ENCODE data around the gene VAV2. TPM values are rescaled to one million over a fixed set of nuclear protein-coding genes. Genes with fewer than 3 reads are reported as not detected.

Gene VAV2
- total and polyA plus RNA-seq, 2 donors, result 9.8 to 13.7 TPM

DNA sequence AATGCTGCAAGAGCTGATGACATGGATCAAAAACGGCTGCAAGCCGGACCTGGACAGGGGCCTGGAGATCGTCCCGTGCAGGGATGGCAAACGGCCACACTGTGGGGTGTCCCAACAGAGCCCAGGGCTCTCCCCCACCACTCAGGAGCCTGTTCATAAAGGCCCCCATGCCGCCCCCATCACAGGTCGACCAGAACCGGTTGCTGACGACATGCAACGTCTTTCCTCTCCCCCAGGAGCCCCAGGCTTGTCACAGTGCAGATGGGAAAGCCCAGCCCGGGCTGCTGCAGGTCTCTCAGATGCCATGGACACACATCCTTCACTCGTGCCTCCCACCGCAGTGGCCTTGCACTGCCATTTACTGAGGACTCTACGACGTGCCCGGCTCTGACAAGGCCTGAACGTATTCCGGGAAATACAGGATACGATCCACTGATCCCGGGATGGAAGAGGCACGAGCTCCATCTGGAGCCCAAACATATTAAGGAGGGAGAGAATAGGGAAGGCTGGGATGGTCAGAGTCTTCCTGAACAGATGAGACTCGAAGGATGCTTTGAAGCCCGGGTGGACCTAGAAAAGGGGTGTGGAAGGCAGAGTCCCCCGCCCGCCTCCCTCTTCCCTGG, 177.4 kb downstream of the VAV2 start:
- 46% methylated on average over 25 of the region's 25 CpGs for WGBS
- Histone ChIP-seq H3K4me1 (ENCODE audit: insufficient read depth) (no peaks in the 10 kb centered on the region), H3K27ac (ENCODE audit: low read depth) (no peak overlapping the region), H3K4me3 (ENCODE audit: low read depth, low read length) (no peak overlapping the region), H3K36me3 (ENCODE audit: insufficient read depth) (peaks cover 2% of the 10 kb centered on the region)
- DNase-seq (ENCODE audit: extremely low spot score), result no peak

DNA sequence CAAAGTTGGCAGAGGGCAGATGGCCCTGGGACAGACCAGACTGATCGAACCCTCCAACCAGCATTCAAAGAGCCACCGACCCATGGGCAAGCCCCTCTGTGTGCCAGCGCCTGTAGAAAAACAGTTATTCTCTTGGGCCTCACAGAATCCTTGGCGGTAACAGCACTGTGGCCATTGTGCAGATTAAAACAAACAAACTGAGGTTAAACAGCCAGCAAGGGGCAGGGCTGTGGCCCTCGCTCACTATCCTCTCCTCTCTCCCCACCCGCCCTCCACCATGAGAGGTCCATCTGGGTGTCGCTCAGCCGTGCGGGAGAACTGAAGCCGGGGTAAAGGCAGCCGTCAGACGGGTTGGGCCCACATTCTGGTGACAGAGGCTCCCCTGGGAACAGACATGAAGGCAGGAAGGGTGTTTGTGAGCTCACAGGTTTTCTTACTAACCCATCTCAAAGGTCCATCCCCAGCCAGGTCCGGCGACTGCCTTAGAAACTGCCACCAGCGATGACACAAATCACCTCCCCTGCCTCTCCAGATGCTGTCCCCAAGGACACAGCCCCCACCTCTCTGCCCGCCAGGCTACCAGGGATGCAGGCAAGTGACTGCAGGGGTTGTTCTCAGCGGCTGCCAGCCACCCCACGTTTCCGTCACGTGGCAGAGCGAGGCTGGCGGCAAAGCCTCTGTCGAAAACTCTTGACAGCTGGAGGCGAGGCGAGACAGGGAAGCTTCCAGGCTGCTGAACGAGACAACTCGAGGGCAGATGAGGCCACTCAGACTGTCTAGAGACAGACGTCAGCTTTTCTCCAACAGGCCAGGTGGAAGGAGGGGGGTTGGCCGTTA, 178.2 kb downstream of the VAV2 start:
- DNase-seq (ENCODE audit: extremely low spot score), result no peak
- 66% methylated on average over 29 of the region's 29 CpGs for WGBS
- Histone ChIP-seq H3K4me3 (ENCODE audit: low read depth, low read length) (no peak overlapping the region), H3K27ac (ENCODE audit: low read depth) (no peak overlapping the region), H3K4me1 (ENCODE audit: insufficient read depth) (no peaks in the 10 kb centered on the region), H3K36me3 (ENCODE audit: insufficient read depth) (peaks cover 2% of the 10 kb centered on the region)

DNA sequence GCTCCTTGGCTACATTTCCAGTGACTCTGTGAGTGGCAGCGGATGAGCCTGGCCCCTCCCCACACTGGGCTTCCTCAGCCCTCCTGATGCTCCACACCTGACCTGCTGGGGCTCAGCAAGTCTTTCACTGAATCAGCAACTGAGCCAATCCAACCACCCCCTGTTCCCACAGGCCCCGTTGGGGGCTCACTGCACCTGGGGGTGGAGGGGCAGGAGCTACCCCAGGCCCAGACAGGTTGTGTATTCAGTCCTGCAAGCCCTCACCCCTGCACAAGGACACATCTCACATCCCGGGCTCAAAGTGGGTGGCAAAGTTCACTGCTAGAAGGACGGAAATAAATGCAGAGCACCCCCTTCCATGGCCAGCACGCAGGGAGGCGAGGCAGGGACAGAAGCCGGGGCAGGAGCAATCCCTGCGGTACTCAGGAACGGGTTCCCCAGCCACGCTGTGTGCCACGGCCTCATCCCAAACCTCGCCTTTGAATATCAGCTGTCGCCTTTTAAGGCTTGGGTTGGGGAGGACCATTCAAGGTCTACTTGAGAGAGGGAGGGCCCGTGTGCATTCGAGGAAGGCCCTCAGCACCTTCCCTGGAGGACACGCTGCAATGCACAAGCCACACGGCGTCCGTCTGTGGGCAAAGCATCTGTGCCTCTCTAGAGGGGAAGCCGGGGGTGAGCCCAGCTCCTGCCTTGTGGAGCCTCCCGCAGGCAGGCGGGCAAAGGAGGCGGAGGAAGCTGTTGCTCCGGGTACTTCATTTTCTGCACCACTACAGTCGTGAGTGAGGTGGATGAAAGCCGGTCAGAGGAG, 179.0 kb downstream of the VAV2 start:
- DNase-seq (ENCODE audit: extremely low spot score), result no peak
- Histone ChIP-seq H3K27ac (ENCODE audit: low read depth) (no peak overlapping the region), H3K4me3 (ENCODE audit: low read depth, low read length) (no peak overlapping the region), H3K4me1 (ENCODE audit: insufficient read depth) (no peaks in the 10 kb centered on the region), H3K36me3 (ENCODE audit: insufficient read depth) (peaks cover 2% of the 10 kb centered on the region)
- WGBS, result 96% methylated on average over 26 of the region's 26 CpGs

DNA sequence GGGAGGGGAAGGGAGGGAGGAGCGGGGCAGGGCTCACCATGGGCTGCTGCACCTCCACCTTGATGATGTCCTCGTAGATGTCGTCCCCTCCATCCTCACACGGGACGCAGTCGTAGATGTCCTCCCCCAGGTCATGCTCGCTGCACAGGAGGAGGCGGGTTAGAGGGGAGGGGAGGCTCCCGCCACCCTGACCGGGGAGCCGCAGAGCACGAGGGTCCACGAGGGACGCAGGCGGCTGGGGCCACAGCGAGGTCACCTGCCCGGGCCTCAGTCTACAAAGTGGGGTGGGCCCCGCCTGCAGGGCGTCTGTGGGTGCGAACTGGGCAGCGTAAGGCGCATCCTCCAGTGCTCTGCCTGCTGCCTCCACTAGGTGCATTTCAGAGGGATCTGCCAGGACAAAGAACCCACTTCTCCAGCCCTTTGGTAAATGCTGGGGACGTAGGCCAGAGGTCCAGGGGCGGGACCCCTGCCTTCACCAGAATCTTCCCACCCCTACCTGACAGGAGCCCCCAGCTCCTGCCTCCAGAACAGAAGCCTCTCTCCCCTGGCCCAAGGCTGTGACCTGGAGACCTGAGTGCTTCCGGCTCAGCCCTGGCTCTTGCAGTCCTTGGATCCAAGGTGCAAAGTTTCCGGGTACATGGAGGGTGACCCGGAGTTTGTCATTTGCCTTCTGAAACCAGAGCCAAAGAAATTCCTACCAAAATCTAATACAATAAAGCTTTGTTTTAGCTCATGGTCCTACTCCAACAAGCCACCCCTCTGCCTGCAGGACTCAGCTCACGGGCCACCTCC, 179.9 kb downstream of the VAV2 start:
- Histone ChIP-seq H3K27ac (ENCODE audit: low read depth) (no peak overlapping the region), H3K4me3 (ENCODE audit: low read depth, low read length) (no peak overlapping the region), H3K4me1 (ENCODE audit: insufficient read depth) (no peaks in the 10 kb centered on the region), H3K36me3 (ENCODE audit: insufficient read depth) (peaks cover 2% of the 10 kb centered on the region)
- no peak for DNase-seq (ENCODE audit: extremely low spot score)
- 93% methylated on average over 28 of the region's 28 CpGs for WGBS

DNA sequence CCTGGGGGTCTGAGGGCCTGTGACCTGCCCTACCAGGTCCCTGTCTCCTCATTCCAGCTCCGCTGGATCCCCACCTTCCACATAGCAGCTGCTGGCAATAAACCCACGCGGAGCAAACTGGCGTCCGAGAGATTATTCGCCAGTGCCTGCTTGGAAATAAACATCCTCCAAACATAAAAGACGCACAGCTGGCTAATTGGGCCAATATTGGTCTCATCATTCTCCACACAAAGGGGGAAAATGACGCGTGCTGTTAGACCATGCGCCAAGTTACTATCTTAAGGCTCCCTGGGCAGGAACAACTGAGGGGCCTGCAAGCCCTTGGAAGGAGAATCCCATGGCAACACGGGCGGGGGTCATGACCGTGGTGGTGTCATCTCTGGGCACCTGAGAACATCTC, 180.7 kb downstream of the VAV2 start:
- H3K4me1 ChIP-seq (ENCODE audit: insufficient read depth), result no peaks in the 10 kb centered on the region
- H3K27ac ChIP-seq (ENCODE audit: low read depth), result no peak overlapping the region
- 78% methylated on average over 13 of the region's 13 CpGs for WGBS
- DNase-seq (ENCODE audit: extremely low spot score), result no peak
- H3K4me3 ChIP-seq (ENCODE audit: low read depth, low read length), result no peak overlapping the region
- H3K36me3 ChIP-seq (ENCODE audit: insufficient read depth), result peaks cover 2% of the 10 kb centered on the region

DNA sequence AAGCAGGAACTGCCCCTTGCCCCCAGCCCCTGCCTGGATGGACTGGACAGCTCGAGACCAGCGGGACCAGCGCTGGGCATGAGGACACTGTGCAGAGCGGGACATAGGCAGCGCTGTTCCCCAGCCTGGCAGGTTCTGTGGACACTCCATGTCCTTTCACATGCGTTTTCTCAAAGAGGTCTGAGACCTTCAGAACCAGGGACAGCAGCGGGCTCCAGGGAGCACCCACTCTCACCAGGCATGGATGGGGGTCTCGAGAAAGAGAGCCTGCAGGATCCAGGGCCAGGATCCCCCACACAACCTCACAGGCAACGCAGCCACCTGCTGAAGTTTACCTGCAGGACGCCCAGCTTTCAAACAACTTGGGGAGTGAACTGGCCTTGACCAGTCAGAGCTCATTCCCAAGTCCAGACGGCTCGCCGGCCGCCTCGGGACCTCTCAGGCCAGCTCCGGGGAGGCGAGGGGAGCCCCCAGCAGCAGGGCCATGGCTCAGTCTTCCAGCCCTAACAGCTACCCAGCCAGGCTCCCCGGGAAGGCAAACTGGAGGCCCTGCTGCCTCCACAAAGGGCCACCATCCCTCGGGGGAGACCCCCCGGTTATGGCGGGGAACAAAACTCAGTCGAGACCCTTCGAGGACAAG, 181.4 kb downstream of the VAV2 start:
- DNase-seq (ENCODE audit: extremely low spot score), result no peak
- Histone ChIP-seq H3K4me1 (ENCODE audit: insufficient read depth) (no peaks in the 10 kb centered on the region), H3K36me3 (ENCODE audit: insufficient read depth) (peaks cover 2% of the 10 kb centered on the region), H3K27ac (ENCODE audit: low read depth) (no peak overlapping the region), H3K4me3 (ENCODE audit: low read depth, low read length) (no peak overlapping the region)
- 92% methylated on average over 23 of the region's 23 CpGs for WGBS

DNA sequence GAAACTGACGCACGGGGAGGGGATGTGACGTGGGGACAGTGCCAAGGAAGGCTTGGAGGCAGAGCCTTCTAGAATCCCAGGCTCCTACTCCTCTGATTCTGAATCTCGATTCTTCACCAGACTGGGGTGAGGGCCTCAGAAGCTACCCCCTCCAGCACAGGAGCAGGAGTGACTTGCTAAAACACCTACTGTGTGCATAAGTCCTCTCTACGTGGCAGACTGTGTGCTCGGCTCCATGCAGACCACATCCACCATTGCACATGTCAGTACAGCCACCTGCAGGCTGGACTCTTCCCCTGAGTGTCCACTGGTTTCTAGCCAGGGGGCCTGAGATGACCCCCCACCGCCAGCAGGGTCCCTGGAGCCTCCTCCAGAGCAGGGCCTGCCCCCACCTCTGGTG, 182.8 kb downstream of the VAV2 start:
- 91% methylated on average over 7 of the region's 7 CpGs for WGBS
- H3K36me3 ChIP-seq (ENCODE audit: insufficient read depth), result peaks cover 2% of the 10 kb centered on the region
- no peak overlapping the region for H3K27ac ChIP-seq (ENCODE audit: low read depth)

DNA sequence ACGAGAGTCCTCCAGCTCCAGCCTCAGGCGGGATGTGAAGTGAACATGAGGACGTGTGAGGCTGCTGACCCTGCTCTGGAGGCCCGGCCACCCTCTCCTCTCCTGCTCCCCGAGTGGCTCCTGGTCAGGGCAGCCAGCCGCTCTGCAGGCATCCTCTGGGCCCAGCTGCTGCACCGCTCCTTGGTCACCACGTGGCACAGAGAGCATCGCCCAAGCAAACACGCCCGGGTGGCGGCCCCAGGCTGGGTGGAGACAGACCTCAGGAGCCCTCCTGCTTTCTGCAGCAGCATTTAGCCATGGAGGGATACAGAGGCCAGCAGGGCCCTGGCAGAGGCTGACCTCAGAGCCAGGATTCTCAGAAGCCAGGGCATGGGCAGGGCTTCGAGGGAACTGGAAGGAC, 184.3 kb downstream of the VAV2 start:
- H3K36me3 ChIP-seq (ENCODE audit: insufficient read depth), result peaks cover 2% of the 10 kb centered on the region
- WGBS, result 89% methylated on average over 13 of the region's 13 CpGs
- no peaks in the 10 kb centered on the region for H3K4me1 ChIP-seq (ENCODE audit: insufficient read depth)
- no peak for DNase-seq (ENCODE audit: extremely low spot score)
- H3K4me3 ChIP-seq (ENCODE audit: low read depth, low read length), result no peak overlapping the region
- H3K27ac ChIP-seq (ENCODE audit: low read depth), result no peak overlapping the region

More for the DNA sequence above, 182.8 kb downstream of the VAV2 start:
- DNase-seq (ENCODE audit: extremely low spot score), result no peak
- H3K4me1 ChIP-seq (ENCODE audit: insufficient read depth), result no peaks in the 10 kb centered on the region
- H3K4me3 ChIP-seq (ENCODE audit: low read depth, low read length), result no peak overlapping the region

DNA sequence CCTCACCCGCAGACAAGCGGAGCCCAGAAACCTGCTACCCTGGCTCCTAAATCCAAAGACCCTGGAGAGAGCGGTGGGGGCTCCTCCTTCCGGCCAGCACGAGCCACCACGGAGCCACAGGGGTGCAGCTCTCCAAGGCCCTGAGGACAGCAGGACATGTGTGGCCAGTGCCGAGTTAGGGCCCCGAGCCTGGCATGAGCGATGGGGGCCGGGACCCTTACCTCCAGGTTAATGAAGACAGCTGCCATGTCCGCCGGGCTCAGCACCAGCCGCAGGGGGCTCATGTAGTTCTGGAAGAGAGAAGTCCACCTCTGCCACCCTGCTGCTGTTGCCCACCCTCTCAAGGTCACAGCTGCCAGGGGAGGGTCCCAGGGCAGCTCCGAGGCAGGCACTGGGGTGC, 185.1 kb downstream of the VAV2 start:
- Histone ChIP-seq H3K27ac (ENCODE audit: low read depth) (no peak overlapping the region), H3K36me3 (ENCODE audit: insufficient read depth) (peaks cover 2% of the 10 kb centered on the region), H3K4me3 (ENCODE audit: low read depth, low read length) (no peak overlapping the region), H3K4me1 (ENCODE audit: insufficient read depth) (no peaks in the 10 kb centered on the region)
- 96% methylated on average over 14 of the region's 14 CpGs for WGBS
- no peak for DNase-seq (ENCODE audit: extremely low spot score)

DNA sequence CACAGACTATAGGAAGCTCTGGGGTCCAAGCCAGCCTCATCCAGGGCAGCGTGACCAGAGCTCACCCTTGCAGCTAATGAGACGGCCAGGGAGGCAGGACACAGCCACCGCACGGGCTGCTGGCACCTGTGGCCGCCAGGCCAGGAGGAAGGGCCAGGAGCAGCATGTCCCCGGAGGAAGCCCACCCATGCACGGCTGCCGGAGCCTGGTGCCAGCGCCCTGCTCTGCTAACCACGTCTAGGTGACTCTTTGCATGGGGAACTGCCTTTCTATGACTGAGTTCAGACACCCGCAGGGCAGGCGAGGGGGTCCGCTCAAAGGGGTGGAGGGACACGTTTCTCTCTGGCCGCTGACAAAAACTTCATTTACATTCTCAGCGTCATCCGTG, 185.5 kb downstream of the VAV2 start:
- Histone ChIP-seq H3K4me1 (ENCODE audit: insufficient read depth) (no peaks in the 10 kb centered on the region), H3K36me3 (ENCODE audit: insufficient read depth) (peaks cover 2% of the 10 kb centered on the region), H3K27ac (ENCODE audit: low read depth) (no peak overlapping the region), H3K4me3 (ENCODE audit: low read depth, low read length) (no peak overlapping the region)
- DNase-seq (ENCODE audit: extremely low spot score), result no peak
- 93% methylated on average over 17 of the region's 17 CpGs for WGBS

DNA sequence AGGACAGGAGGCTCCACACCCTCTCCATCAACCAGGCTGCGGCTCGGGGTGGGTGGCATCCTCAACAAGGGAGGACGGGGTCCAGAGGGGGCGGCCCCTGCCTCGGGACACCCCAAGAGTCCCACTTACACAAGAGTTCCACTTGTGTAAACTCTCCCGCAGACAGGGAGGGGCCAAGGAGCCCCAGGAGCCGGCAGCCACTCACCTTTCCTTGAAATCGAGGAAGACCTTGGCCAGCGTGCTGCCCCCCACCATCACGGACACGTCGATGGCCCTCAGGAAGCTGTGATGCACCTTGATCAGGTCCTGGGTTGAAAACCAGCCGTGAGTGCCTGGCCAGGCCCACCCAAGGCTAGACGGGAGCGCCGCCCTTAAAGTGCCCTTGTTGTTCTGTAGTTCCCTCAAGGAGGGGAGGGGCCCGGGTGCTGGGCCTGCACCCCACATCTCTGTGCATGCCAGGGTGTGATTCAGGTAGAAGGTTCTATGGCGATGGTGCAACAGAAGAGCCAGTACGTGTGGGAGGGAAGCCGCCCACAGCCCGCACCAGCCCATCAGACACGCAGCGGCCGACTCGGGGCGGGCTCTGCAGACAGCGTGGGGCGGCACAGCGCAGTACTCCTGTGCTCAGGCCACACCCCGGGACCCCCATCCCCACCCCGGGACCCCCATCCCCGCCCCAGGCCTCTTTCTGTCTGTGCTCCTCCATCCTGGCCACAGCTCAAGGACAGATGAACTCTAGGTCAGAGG, 186.1 kb downstream of the VAV2 start:
- Histone ChIP-seq H3K4me3 (ENCODE audit: low read depth, low read length) (no peak overlapping the region), H3K36me3 (ENCODE audit: insufficient read depth) (peaks cover 2% of the 10 kb centered on the region), H3K27ac (ENCODE audit: low read depth) (no peak overlapping the region), H3K4me1 (ENCODE audit: insufficient read depth) (no peaks in the 10 kb centered on the region)
- 95% methylated on average over 32 of the region's 32 CpGs for WGBS
- DNase-seq (ENCODE audit: extremely low spot score), result no peak

DNA sequence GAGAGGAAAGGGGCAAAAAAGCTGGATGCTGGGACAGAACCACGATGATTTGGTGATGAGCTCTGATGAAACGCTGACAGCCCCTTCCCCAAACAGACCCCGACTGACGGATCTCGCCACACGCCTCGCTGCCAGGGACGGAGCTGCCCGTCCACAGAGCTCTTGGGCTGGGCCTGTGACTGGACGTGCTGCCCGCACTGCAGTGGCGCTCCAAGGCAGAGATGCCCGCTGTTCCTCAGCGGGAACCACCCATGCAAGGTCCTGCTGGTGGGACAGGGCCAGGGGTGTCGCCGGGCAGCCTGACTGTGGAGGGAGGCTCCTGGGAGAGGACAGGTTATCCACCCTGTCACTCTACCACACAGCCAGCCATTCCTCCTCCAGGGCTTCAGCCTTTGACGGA, 187.9 kb downstream of the VAV2 start:
- Histone ChIP-seq H3K4me1 (ENCODE audit: insufficient read depth) (no peaks in the 10 kb centered on the region), H3K4me3 (ENCODE audit: low read depth, low read length) (no peak overlapping the region), H3K36me3 (ENCODE audit: insufficient read depth) (no peaks in the 10 kb centered on the region), H3K27ac (ENCODE audit: low read depth) (no peak overlapping the region)
- 93% methylated on average over 17 of the region's 17 CpGs for WGBS
- no peak for DNase-seq (ENCODE audit: extremely low spot score)

All from urinary bladder (tissue), 4 donors.